AG20443 (cell line): Measurements from ENCODE around the gene IAH1.

Experiments
- DNase-seq: peaks from one replicate; pipeline ENCODE4 v3.0.0; 2012; ENCODE audit warnings: low spot score, mixed read lengths

IAH1 gene, protein sequence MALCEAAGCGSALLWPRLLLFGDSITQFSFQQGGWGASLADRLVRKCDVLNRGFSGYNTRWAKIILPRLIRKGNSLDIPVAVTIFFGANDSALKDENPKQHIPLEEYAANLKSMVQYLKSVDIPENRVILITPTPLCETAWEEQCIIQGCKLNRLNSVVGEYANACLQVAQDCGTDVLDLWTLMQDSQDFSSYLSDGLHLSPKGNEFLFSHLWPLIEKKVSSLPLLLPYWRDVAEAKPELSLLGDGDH

DNA sequence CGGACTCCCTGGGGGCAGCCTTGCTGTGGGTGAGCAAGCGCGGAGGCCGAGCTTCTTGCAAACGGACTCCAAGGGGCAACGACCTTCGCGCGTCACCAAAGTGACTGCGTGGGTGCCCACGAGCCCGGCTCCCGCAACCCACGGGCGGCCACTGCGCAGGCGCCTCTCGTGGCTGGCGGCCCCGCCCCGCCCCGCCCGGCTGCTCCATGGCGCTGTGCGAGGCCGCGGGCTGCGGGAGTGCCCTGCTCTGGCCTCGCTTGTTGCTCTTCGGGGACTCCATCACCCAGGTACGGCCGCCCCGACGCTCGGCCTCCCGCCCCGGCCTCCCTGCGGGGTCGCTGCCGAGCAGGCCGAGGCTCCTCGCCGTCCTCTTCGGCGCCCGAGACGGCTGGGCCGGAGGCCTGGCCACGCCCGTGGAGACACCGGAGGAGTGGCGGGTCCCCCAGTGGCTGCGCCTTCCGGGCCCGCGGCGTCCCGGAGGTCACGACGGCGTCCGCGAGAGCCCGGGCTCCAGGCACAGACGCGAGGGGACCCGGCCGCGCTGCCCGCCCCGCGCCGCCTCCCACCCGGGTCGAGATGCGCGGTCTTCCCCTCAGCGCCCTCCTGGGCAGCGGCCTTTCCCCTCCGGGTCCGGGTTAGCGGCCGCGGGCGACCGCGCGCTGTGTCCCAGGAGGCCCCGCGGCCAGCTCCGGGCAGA, at the start of gene IAH1:
IAH1 (plus strand) TSS at position 191 of the 697 bp plus-strand sequence; CDS start at position 207, 16 bp downstream.
- peak; percentile 96 for DNase-seq

DNA sequence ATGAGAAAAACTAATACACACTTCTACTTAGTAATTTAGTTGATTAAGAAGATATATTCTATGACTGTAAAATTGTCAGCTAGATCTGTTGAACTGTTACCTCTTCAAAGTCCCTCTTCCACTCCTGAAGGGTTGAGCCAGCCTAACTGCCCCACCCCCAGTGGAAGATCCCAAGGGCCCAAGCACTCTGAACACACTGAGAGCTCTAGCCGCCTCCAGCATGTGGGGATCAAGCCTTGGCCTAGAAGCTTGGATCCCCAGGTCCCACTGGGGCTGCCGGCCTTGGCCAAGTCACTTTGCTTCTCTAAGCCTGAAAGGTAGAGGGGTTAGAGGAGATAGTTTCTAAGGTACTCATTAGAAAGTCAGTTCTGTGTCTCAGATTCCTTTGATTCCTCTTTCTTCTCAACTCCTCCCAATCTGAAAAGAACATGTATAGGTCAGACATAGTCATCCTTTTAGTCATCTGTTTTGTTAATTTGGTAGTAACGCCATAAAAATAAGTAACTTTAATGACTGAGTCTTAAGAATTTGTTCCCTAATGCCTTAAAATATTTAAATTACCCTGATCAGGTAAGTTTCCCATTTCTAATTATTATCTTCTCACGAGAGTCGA, 45.3 kb upstream of the IAH1 start:
- DNase-seq: no peak

DNA sequence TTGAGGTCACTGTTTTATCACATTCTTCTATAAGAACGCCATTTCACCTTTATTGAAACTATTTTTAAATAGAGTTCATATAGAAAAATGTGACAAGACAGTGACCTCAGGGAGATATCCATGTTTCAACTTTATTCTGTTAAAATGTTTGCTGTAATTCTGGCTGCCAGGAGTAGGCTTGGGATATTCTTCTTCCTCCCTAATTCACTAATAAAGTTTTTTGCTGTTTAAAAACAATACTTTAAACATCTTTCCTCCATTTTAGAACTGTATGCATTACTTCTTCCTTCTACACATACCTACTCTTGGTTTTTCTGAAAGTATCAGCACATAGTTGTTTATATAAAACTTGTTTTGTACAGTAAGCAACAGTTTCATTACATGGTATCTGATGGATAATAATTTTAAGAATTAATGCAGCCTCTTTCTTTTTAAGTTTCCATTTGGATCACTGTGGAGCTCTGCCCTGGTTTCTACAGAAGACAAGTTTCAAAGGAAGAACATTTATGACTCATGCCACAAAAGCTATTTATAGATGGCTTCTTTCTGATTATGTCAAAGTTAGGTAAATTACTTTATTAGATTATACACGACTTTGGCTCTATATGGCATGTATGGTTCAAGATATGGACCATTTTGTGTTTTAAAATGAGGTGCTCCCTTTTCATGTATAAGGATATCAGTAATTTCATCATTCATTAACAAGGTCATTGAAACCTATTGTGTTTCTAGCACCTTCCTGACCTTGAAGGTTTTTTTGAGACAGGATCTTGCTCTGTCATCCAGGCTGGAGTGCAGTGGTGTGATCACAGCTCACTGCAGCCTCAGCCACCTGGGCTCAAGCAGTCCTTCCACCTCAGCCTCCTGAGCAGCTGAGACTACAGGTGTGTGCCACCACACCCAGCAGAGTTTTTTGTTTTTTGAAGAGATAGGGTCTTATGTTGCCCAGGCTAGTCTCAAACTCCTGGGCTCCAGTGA, 43.7 kb upstream of the IAH1 start:
- DNase-seq: no peak

DNA sequence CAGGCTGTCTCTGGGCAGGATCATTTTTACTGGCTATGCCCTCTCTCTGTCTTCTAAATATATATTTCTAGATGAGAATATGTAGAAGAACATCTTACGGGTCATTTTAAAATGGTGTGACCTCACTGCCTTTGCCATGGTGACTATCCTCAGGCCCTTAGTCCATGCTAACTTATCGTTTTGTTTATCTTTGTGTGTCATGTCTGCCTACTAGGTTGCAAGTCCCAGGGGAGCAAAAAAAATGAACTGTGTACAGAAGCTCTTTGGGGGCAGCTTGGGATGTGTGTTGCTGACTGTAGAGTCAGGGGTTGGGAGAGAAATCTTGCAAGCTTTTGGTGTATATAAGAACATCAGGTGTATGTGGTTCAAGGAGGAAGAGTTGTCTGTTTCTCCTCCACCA, 39.9 kb upstream of the IAH1 start:
- no peak for DNase-seq

DNA sequence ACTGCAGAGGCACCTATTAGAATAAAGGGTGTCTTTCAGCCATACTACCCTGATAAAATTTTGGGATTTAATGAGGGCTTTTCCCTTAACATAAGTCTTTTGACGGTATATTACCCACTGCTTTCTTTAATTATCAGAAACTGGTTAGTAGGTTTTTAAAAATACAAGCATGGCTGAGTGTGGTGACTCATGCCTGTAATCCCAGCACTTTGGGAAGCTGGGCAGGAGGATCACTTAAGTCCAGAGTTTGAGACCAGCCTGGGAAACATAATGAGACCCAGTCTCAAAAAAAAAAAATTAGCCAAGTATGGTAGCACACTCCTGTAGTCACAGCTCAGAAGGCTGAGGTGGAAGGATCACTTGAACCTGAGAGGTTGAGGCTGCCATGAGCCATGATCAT, 34.8 kb upstream of the IAH1 start:
- no peak for DNase-seq

DNA sequence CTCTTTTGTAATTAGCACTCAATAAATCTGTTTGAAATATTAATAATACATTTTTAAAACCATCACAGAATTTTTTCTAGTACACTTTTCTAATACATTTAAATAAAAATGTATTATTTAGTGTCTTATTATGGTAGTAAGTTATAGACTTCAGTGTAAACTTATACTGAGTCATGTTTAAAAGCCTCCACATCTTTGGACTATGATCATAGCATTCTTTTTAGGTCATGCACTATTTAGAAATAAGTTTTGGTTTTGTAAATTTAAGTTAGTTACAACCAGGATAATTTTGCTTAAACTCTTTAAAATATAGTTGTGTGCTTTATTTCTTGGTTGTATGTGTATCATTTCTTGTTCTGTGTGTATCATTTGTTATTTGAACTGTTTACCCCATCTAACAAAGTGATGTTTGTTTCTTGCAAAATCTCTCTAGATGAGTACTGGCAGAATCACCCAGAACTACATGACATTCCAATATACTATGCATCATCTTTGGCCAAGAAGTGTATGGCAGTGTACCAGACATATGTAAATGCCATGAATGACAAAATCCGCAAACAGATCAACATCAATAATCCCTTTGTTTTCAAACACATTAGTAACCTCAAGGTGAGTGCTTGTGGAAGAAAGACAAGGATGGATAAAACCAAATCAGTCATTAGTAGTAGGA, 34.2 kb upstream of the IAH1 start:
- peak; percentile 24 for DNase-seq

DNA sequence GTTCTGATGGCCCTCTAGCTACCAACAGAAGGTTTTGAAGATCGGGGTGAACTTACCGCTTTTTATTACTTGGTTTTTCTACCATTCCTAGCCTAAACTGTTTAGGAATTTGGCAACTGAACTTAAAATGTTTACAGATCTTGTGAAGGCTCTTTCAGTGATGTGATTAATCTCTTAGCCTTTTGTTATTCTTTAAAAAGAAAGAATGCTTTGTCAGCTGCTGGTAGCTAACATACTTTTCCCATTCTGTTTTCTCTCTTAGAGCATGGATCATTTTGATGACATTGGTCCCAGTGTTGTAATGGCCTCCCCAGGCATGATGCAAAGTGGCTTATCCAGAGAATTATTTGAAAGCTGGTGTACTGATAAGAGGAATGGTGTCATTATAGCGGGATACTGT, 32.8 kb upstream of the IAH1 start:
- DNase-seq: no peak

DNA sequence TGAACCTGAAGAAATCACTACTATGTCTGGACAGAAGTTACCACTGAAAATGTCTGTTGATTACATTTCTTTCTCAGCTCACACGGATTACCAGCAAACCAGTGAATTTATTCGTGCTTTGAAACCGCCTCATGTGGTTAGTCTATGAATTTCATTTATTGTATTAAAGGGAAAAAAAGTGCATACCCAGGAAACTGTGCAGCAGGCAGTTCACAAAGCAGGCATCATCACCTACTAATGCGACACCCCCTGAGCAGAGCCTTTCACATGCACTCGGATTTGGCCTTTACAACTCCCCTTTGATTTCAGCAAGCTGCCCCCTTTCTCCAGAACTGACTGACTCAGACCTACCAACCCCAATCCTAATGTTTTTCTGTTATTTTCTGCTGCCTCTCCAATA, 30.8 kb upstream of the IAH1 start:
- no peak for DNase-seq

DNA sequence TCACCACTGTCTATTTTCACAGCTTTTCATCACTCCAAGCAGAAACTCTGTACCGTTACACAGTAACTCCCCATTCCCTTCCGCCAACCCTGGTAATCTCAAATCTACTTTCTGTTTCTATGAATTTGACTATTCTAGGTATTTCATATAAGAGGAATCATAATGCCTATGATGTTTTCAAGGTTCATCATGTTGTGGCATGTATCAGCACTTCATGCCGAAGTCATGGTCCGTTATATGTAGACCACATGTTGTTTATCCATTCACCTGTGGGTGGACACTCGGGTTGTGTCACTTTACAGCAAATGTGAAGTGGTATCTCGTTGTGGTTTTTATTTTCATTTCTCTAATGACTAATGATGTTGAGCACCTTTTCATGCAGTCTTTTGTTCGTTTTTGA, 29.3 kb upstream of the IAH1 start:
- no peak for DNase-seq

DNA sequence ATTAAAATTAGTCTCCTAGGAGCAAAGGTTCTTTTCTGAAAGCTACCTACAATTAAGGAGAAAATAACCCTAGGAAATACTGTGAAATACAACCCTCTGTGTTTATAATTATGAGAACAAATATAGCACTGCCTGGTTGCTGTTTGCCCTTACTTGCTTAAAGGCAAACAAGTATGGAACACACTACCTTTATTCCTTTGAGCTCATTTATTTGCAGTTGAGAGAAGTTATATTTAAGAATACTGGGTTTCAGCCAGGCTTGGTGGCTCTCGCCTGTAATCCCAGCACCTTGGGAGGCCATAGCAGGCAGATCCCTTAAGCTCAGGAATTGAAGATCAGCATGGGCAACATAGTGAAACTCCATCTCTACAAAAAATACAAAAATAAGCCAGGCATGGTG, 23.1 kb upstream of the IAH1 start:
- no peak for DNase-seq

DNA sequence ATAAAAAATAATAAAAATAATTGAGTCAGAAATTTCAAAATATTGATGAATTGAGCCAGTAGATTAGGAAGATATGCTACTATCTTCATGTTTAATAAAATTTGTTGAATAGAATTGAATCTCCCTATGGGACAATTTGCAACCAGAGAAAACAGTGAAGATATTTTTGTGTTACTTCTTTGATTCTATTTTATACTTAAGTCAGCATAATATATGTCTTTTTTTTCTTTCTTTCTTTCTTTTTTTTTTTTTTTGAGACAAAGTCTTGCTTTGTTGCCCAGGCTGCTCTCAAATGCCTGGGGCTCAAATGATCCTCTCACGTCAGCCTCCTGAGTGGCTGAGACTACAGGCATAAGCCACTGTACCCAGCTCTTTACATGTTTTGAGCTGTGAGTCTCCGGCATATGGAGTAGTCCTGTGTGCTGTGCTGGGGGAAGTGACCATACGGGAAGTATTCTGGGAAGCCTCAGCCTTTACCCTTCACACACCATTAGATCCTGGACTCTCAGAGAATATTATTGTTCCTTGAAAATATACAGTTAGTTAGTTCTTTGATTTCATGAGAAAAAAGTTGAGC, 13.8 kb upstream of the IAH1 start:
- no peak for DNase-seq

DNA sequence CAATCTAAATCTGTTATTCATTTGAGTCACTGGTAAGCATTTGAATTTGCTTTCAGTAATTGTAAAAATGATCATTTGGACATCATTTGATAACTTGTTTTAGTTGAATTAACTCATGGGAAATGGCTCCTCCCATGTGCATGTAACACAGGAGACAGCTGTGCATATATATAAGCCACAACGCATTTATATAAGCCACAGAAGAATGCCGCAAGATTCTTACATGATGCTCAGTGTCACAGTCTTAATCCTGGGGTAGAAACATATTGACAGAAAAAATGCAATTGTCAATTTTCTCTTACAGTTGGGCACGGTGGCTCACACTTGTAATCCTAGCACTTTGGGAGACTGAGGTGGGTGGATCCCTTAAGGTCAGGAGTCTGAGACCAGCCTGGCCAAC, 13.3 kb upstream of the IAH1 start:
- no peak for DNase-seq

DNA sequence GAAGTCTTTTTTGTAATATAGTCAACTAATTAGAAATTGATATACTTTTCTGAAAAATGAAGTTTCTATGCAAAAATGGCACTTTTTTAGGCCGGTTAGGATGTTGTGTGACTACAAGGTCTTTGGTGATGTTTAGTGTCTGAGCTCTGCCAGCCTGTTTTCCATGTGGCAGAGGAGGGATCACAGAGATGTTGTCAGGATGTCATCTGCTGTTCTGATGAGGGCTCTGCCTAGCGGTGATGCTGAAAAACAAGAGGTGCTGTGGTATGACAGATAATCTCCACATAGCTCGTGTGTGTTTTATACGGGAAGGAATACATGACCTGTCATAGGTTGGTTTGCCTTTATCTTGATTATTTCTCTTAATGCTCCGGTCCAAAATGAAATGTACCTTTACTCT, 12.0 kb upstream of the IAH1 start:
- DNase-seq: no peak

DNA sequence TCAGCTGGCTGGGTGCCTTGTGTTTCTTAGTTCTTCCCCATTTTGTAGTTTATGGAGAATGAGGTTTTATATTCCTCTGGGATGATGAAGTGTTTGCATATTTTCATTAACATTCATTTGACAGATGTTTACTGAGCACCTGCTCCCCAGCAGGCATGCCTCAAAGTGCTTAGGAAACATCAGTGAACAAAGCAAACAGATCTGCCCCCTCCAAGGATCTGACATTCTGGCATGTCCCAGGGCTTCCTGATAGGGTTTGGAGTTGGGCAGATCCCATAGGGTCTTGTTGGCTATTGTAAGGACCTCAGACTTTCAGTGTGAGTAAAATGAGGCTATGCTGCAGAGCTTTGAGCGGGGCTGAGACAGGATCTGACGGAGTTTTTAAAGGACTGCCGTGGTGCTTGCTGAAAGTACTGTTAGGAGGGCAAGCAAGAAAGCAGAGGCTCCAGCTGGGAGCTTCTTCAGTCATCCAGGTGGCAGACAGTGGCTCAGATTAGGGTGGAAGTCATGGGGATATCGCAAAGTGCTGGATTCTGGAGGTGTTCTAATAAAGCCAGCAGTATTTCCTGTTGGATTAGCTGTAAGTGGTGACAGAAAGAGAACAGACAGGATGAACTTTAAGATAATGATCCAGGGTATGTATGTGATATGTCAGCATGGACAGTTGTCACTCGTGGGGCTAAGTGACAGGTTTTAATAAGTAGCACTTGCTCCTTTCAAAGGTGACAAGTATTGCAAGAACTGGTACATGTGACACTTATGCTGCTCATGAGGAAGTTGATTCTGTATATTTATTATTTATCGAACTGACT, 11.3 kb upstream of the IAH1 start:
- DNase-seq: no peak

DNA sequence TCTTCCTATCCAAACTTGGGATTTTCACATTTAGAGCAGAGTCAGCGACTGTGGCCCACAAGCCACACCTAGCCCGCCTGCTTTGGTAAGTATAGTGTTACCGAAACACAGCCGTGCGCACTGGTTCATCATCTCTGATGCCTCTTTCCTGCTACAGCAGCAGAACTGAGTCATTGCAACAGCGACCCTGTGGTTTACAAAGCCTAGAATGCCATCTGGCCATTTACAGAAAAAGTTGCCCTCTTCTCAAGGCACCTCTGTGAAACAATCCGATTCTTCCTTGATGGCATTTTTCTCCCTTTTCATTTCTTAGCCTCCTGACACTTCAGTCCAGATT, 10.7 kb upstream of the IAH1 start:
- no peak for DNase-seq

DNA sequence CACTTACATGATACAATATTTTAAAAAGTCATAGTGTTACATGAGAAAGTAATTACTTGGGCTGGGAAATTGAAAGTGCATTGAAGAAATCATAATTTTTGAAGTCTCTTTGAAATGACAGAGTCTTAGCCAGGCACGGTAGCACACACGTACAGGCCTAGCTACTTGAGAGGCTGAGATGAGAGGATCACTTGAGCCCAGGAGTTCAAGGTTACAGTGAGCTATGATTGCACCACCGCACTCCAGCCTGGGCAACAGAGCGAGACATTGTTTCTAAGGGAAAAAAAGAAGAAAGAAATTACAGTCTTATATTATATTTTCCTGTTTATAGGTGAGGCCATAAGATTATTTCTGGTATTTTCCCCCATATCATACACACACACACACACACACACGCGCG, 9.2 kb upstream of the IAH1 start:
- no peak for DNase-seq

DNA sequence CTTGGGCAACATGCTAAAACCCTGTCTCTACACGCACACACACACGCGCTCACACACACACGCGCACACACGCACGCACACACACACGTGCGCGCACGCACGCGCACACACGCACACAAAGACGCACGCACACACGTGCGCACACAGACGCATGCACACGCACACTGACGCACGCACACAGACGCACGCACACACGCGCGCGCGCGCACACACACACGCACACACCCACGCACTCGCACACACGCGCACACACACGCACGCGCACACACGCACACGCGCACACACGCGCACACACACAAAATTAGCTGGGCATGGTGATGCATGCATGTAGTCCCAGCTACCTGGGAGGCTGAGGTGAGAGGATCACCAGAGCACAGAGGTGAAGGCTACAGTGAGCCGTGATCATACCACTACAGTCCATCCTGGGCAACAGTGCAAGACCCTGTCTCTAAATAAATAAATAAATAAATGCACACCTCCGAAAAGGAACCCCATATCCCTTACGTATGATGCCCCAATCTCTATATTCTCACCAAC, 8.1 kb upstream of the IAH1 start:
- DNase-seq: no peak

DNA sequence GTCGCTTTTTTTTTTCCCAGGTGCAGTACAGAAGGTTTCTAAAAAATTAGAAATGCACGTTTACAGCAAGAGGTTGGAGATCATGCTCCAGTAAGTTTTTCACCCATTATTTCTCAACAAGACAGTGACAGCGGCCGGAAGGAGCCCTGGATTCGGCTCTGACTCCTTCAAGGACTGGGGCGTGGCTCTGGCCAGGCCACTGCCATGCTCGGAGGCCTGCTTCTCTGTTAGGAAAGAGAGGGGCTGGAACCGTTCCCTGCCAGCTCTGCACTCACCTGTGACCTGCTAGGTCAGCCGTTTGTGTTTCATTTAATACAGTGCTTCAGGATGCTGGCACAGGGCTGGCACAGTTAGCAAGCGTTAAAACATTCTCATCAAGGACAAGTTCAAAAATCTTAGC, 6.7 kb upstream of the IAH1 start:
- DNase-seq: no peak

DNA sequence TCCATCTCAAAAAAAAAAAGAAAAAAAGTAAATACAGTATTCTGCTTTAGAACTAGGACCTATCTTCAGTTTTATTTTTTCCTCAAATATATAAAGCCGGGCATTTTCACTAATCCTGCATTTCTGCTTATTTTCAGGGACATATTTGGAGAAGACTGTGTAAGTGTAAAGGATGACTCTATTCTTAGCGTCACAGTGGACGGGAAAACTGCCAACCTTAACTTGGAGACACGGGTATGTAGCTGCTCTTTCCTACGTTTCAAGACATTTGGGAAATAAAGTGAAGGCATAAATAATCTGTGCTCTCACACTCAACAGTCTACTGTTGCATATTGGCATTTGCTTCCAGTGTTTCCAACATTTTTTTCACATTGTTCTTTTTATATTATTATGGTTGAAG, 3.1 kb upstream of the IAH1 start:
- no peak for DNase-seq

DNA sequence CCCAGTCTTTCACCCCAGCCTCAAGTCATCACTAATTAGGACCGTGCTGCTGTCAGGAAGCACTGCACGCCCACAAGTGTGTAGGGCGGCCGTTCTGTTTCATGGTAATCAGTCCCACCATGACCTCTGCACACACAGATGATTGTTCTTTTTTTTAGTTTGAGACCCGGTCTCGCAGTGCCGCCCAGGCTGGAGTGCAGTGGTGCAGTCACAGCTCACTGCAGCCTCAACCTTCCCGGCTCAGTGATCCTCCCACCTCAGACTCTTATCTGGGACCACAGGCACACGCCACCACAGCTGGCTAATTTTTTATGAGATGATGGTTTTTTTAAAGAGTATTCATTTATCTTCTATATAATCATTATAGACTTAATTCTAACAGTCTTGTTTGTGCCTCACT, 1.8 kb upstream of the IAH1 start:
- no peak for DNase-seq
